Measurements from ENCODE around the gene BRS3.

The BRS3 gene

GRCh38 chrX:136538811-136539210 is 51.1 kb downstream of the BRS3 start:
- Histone ChIP-seq H3K9me3 (ENCODE audit: control extremely low read depth in 1 of 5, control insufficient read depth in 4 of 5, insufficient read depth in 2 of 5, low read depth in 1 of 5, low read length in 4 of 5) (no peaks in the 10 kb centered on the region), H3K27ac (ENCODE audit: insufficient read depth in 1 of 2, low read depth in 1 of 2, low read length in 2 of 2, poor library complexity in 1 of 2, severe bottlenecking in 2 of 2) (no peak overlapping the region), H3K4me3 (ENCODE audit: control insufficient read depth in 1 of 7, extremely low read depth in 1 of 7, insufficient read depth in 4 of 7, low read depth in 2 of 7, low read length in 6 of 7) (no peak overlapping the region), H3K27me3 (replicated peaks in 2 of 5; ENCODE audit: control insufficient read depth in 4 of 5, insufficient read depth in 5 of 5, low read length in 4 of 5) (no peaks in the 10 kb centered on the region), H3K4me1 (ENCODE audit: control extremely low read depth in 1 of 4, control insufficient read depth in 4 of 4, insufficient read depth in 4 of 4, low read length in 3 of 4) (no peaks in the 10 kb centered on the region), H3K36me3 (ENCODE audit: control insufficient read depth in 4 of 4, insufficient read depth in 4 of 4, low read length in 3 of 4) (no peaks in the 10 kb centered on the region)
- no peak for DNase-seq
- ChIA-PET CTCF (no interaction called here), POLR2A (no interaction called here)
- WGBS (ENCODE audit: insufficient coverage): 92% methylated on average over 2 of the region's 2 CpGs

DNA sequence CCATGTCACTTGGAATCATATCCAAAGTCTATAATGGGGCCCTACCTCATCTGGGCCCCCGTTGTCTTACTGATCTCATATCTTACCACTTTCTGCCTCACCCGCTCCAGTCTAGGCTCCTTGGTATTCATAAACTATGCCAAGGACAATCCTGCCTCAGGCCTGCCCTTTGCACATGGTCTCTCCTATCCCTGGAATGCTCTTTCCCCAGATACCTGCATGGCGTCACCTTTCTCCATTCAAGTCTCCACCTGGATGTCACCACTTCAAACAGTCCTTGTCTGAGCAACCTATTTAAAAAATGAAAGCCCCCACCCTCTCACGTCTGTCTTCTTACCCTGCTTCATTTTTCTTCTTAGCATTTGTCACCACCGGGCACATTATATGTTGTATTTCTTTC is 52.5 kb downstream of the BRS3 start:
- Histone ChIP-seq H3K27me3 (replicated peaks in 2 of 5; ENCODE audit: control insufficient read depth in 4 of 5, insufficient read depth in 5 of 5, low read length in 4 of 5) (no peaks in the 10 kb centered on the region), H3K9me3 (ENCODE audit: control extremely low read depth in 1 of 5, control insufficient read depth in 4 of 5, insufficient read depth in 2 of 5, low read depth in 1 of 5, low read length in 4 of 5) (no peaks in the 10 kb centered on the region), H3K27ac (ENCODE audit: insufficient read depth in 1 of 2, low read depth in 1 of 2, low read length in 2 of 2, poor library complexity in 1 of 2, severe bottlenecking in 2 of 2) (no peak overlapping the region), H3K36me3 (ENCODE audit: control insufficient read depth in 4 of 4, insufficient read depth in 4 of 4, low read length in 3 of 4) (no peaks in the 10 kb centered on the region), H3K4me1 (ENCODE audit: control extremely low read depth in 1 of 4, control insufficient read depth in 4 of 4, insufficient read depth in 4 of 4, low read length in 3 of 4) (no peaks in the 10 kb centered on the region), H3K4me3 (ENCODE audit: control insufficient read depth in 1 of 7, extremely low read depth in 1 of 7, insufficient read depth in 4 of 7, low read depth in 2 of 7, low read length in 6 of 7) (no peak overlapping the region)
- ChIA-PET POLR2A (no interaction called here), CTCF (no interaction called here)
- WGBS (ENCODE audit: insufficient coverage): 70% methylated on average over 5 of the region's 5 CpGs
- DNase-seq: no peak

DNA sequence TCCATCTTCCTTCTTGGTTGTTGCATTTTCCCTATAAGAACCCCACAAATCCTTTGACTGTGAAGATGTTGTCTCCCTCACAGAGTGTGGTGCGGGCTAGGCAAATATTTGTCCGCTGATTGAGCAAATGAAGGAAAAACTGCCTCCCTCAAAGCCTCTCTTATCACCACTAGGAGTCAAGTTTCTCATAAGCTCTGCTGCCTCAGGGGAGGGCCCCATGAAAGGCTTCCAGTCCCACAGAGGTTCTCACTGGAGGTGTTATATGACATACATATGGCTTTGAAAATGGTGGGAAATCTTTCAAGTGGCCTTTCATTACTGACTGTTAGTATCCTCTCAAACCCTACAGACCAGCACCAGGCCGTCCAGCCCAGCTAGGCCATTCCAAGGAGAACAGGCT is 53.5 kb downstream of the BRS3 start:
- Histone ChIP-seq H3K27ac (ENCODE audit: insufficient read depth in 1 of 2, low read depth in 1 of 2, low read length in 2 of 2, poor library complexity in 1 of 2, severe bottlenecking in 2 of 2) (no peak overlapping the region), H3K4me3 (ENCODE audit: control insufficient read depth in 1 of 7, extremely low read depth in 1 of 7, insufficient read depth in 4 of 7, low read depth in 2 of 7, low read length in 6 of 7) (no peak overlapping the region), H3K27me3 (replicated peaks in 2 of 5; ENCODE audit: control insufficient read depth in 4 of 5, insufficient read depth in 5 of 5, low read length in 4 of 5) (no peaks in the 10 kb centered on the region), H3K9me3 (ENCODE audit: control extremely low read depth in 1 of 5, control insufficient read depth in 4 of 5, insufficient read depth in 2 of 5, low read depth in 1 of 5, low read length in 4 of 5) (no peaks in the 10 kb centered on the region), H3K4me1 (ENCODE audit: control extremely low read depth in 1 of 4, control insufficient read depth in 4 of 4, insufficient read depth in 4 of 4, low read length in 3 of 4) (peaks cover 0 to 6% (median 2%) of the 10 kb centered on the region in 4 experiments), H3K36me3 (ENCODE audit: control insufficient read depth in 4 of 4, insufficient read depth in 4 of 4, low read length in 3 of 4) (no peaks in the 10 kb centered on the region)
- DNase-seq: no peak
- ChIA-PET CTCF (no interaction called here), POLR2A (no interaction called here)
- 90% methylated on average over 3 of the region's 3 CpGs for WGBS (ENCODE audit: insufficient coverage)

DNA sequence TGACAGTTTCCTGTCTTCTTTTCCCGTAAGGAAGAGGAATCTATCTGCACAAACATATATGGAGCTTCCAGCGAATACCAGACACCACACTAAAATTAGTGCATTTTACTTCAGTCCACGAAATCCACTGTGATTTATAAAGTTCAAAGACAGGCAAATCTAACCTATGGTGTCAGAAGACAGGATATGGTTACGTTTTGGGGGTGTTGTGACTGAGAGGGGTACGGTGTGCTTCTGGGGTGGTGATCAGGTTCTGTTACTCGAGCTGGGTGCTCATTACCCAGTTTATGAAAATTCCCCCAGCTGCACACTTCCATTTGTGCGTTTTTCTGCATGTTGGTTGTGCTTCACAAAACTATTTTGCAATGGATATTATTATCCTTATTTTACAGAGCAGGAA is 54.5 kb downstream of the BRS3 start:
- CTCF ChIA-PET: no interaction called here
- no peak for DNase-seq
- Histone ChIP-seq H3K36me3 (ENCODE audit: control insufficient read depth in 4 of 4, insufficient read depth in 4 of 4, low read length in 3 of 4) (no peaks in the 10 kb centered on the region), H3K9me3 (ENCODE audit: control extremely low read depth in 1 of 5, control insufficient read depth in 4 of 5, insufficient read depth in 2 of 5, low read depth in 1 of 5, low read length in 4 of 5) (no peaks in the 10 kb centered on the region), H3K4me3 (ENCODE audit: control insufficient read depth in 1 of 7, extremely low read depth in 1 of 7, insufficient read depth in 4 of 7, low read depth in 2 of 7, low read length in 6 of 7) (no peak overlapping the region), H3K27ac (ENCODE audit: insufficient read depth in 1 of 2, low read depth in 1 of 2, low read length in 2 of 2, poor library complexity in 1 of 2, severe bottlenecking in 2 of 2) (no peak overlapping the region), H3K27me3 (replicated peaks in 2 of 5; ENCODE audit: control insufficient read depth in 4 of 5, insufficient read depth in 5 of 5, low read length in 4 of 5) (no peaks in the 10 kb centered on the region), H3K4me1 (ENCODE audit: control extremely low read depth in 1 of 4, control insufficient read depth in 4 of 4, insufficient read depth in 4 of 4, low read length in 3 of 4) (peaks cover 0 to 16% (median 6%) of the 10 kb centered on the region in 4 experiments)
- no CpG with 5 or more reads among the region's 7 CpGs for WGBS (ENCODE audit: insufficient coverage)
- POLR2A ChIA-PET: no interaction called here
